ENCODE data around the gene MFAP1. TPM values are rescaled to one million over a fixed set of nuclear protein-coding genes. Genes with fewer than 3 reads are reported as not detected.

Gene MFAP1
- total RNA-seq, 1 donor from 2014 or later, result 37.3 TPM

DNA sequence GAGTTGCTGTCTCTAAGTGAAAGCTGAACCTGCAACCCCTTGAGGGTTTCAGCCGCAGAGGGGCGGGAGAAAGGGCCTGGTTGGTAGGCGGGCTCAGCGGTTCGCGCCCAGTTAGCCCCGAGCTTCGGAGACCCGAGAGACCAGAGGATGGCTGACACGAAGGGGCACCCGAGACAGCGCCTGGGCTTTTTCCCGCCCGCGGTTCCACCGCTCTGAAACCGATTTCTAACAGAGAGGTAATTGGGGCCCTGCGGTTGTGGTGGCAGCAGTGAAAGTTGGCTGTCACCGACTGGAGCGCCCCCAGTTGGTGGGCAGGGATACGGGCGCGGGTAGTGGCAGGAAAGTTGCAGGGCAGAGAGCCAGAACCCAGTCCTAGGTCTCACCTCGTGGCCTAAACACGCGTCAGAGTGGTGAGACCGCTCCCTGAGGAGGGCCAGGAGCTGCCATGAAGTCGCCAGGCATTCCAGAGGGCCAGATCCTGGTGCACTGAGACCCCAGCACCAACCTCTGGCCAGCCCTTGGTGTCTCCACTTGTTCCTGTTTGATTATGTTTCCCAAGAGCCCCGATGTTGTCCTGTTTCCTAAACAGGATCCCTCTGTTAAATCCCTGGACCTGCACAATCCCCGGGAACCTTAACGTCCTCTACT is 47.1 kb downstream of the MFAP1 start:
- intact Hi-C loops (cut with micrococcal nuclease), result loop anchor here (1.0 kb wide), 7 partner anchors 8 to 51 kb away; partner anchors contain the start of genes HYPK, MFAP1, PDIA3 and SERINC4

DNA sequence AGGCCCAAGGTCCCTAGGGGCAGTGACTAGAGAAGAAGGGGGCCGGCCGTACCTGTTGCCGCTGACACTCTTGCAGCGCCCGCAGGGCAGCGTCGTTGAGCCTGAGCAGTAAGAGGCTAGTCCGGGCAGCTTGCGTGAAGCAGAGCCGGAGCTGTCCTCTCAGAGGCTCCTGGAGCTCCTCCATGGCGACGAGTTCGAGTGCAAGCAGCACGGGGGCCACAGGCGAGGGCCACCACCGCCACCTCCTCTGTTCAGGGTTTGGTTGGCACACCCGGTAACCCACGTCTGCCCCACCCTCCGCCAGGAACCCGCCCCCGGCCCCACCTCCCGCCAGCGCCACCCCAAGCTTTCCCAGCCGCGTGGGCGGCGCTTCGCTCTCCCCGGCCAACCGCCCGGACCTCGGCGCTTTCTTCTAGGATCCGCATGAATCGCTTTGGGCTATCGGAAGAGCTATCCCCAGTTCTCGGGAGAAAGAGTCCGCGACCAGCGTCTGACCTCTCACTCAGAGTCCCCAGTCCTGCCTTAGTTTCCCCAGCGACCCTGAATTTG is 47.7 kb downstream of the MFAP1 start, which contains the start of gene ELL3:
Gene ELL3 (minus strand): TSS at position 249 of the 549 bp plus-strand sequence. CDS start 65 bp downstream, at position 184.
- intact Hi-C loops (cut with micrococcal nuclease), result loop anchor here (1.0 kb wide), 7 partner anchors 7 to 52 kb away; partner anchors contain the start of genes HYPK, MFAP1, PDIA3 and SERINC4

DNA sequence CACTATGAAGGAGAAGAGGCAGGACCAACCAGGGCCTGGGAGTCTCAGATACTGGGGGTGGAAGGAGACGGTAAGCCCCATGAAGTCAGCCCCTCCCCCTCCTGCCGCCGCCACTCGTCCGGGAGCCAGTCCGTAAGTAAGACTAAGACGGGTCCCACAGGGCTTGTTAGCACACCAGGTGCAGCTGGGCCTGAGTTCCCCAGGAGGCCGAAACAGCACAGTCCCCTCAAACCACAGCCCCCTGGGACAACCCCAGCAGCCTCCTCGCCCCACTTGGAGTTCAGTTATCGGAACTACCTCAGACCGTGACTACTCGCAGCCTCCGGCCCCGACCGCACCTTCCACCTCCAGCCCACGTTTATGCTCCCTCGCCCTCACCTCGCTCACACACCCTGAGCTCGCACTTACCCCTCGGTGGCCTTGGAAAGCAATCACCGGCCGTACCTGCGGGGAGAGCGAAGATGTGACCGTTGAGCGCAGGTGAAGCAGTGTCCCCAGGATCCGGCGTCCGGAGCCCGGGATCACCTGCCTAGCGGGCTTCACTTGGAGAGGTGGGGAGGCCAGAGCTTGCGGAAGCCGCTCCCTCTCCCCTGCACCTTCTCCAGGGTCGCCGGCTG is 48.3 kb downstream of the MFAP1 start:
- intact Hi-C loops (cut with micrococcal nuclease), result no loop called here

DNA sequence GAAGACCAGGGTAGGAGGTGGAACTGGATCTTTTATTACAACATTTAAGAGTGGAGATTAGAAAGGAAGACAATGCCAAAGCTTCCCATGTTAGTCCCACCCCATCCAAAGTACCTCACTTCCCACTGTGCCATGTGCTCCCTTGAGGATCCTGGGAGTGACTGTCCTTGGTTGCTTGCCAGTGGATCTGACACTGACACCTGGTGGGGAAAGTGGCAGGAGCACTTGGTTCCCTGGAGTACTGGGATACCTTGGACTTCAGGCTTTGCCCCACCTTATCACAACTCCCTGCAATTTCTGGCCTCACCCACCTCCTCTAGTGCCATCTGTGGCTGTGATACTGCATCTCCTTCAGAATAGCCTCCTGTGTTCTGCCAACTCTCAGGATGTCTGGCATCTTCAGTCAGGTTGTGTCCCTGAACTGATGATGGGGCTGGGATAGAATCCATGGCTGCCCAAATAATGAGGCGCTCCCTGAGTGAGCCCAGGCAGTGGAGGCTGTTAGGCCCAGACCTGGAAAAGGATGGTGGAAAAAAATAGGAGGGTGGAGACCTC is 49.0 kb downstream of the MFAP1 start:
- intact Hi-C loops (cut with micrococcal nuclease), result no loop called here

DNA sequence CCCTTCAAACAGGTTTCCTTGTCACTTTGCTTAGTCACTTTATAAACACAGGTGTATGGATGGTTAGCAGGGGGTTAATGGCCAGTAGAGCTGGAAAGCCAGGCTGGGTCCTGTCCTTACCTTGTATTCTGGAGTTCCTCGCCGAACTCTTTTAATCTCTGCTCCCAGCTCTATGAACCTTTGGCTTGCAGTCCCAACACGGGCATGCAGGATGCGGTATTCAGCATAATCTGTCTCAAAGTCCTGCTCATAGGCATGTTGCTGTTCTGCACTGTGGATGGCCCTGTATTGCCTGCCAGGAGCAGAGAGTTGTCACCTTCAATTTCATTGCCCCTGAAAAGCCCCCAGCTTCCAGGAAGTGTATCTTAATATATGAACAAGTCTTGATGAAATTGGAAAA is 50.4 kb downstream of the MFAP1 start:
- intact Hi-C loops (cut with micrococcal nuclease), result no loop called here

DNA sequence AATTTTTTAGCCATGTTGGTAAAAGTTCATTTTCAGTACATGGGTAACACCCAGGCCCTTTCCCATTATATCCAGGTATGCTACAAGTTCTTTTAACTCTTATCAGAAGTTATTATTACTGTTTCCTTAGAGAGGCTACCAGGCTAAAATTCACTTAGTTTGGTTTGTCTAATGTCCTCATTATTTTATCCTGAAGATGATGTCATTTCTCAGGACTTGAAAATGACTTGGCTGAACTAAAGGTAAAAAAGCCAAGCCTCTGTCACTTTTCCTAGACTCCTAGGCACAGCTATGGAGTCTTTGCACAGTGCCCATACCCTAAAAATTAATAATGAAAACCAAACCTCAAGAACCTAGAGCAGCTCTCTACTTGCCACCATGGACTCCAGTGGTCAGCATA is 51.9 kb downstream of the MFAP1 start:
- intact Hi-C loops (cut with micrococcal nuclease), result no loop called here

DNA sequence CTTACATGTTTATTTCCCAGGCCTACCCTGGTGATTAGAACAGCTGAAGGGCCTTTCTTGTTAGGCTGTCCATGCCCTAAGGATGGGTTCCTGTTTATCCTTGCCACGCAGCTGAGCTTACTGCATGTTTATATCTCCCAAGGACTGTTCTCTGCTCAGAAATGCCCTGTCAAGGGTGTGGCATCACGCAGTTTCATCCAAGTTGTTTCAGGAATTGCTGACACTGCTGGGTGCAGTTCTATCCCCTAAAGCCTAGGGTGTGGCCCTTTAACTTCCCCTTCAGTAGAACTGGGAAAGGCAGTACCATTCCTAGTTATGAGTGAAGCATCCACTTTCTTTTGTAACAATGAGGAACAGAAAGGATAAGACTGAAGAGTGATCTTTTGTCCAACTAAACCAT is 52.7 kb downstream of the MFAP1 start:
- intact Hi-C loops (cut with micrococcal nuclease), result no loop called here

DNA sequence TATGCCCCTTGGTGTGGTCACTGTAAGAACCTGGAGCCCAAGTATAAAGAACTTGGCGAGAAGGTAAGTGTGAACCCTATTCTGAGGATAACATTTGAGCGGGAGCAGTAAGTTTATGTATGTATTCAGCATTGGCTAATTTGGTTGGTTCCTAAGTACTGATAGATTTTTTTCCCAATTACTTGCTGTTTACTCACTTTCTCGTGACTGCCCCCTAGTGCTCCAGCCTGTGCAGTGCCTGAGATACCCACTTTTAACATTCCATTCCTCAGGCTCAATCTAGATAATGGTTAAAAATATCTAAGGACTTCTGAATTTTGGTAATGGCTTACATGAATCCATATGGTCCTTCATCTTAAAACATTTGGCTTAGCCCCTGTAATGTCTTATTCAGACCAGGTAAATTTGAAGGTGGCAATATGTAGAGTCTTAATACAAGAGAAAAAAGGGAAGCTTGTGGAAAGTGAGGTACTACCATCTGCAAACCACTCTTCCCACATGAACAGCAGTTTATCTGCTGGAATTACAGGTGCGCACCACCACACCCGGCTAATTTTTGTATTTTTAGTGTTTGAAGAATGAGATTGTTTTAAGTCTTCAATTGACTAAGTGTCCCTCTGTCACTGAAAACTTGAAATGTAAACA is 54.8 kb downstream of the MFAP1 start:
- intact Hi-C loops (cut with micrococcal nuclease), result loop anchor here (1.0 kb wide), 2 partner anchors 8 to 19 kb away; no protein-coding TSS in a partner anchor

DNA sequence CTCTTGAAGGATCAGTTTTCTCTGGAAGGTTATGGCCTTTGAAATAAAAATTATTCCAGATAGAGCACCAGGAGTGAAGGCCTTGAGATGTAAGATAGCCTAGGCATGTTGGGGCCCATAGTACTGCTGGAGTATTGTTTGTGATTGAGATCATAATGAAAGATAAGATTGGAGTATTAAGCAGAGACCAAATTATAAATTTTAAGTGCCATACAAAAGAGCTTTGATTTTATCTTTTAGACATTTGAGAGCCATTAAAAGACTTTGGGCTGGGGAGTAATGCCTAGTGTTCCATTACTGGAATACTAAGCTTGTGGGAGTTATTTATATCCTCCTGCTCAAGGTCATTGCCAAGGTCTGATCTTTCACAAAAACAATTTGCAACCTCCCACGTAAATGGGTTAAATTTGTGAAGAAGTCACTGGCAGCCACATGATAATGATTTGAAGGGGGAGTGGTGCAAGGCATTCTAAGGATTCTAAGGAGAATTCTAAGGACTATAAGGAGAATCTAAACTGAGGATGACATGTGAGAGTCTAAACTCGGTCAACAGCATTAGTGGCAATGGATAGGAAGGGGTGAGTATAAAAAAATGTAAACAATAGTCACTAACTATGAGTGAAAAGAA is 60.6 kb downstream of the MFAP1 start:
- intact Hi-C loops (cut with micrococcal nuclease), result no loop called here

DNA sequence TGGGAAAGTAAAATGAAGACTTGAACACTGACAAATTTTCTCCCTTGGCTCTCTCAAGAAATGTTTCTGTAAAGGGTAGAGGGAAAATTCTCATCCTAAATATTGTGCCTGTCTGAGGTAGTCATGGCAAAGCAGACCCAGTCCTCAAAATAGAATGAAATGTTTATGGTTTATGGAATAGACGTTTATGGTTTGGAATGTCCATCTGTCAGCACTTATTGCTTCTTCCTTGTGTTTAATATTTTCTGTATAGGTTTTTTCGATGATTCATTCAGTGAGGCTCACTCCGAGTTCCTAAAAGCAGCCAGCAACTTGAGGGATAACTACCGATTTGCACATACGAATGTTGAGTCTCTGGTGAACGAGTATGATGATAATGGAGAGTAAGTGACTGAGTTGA is 61.7 kb downstream of the MFAP1 start:
- intact Hi-C loops (cut with micrococcal nuclease), result no loop called here

Other genes with a start within 250 kb of the MFAP1 start
- gene PPIP5K1, start 234.5 kb downstream of the MFAP1 start, total RNA-seq, result 45.8 and 50.2 TPM in 2 replicates
- 0.20 and 0.32 TPM in 2 replicates for gene CKMT1B, start 230.7 kb downstream of the MFAP1 start, total RNA-seq
- gene STRC, start 205.9 kb downstream of the MFAP1 start, total RNA-seq, result 0.44 and 0.46 TPM in 2 replicates
- gene CATSPER2, start 175.8 kb downstream of the MFAP1 start, total RNA-seq, result 7.6 and 9.8 TPM in 2 replicates
- not detected in 2 replicates for gene CKMT1A, start 130.8 kb downstream of the MFAP1 start, total RNA-seq
- 386 and 411 TPM in 2 replicates for gene PDIA3, start 78.3 kb downstream of the MFAP1 start, total RNA-seq
- 0.34 and 1.6 TPM in 2 replicates for gene ELL3, start 47.7 kb downstream of the MFAP1 start, total RNA-seq
- 681 and 682 TPM in 2 replicates for gene SERF2, start 32.4 kb downstream of the MFAP1 start, total RNA-seq
- 0.17 and 0.41 TPM in 2 replicates for gene SERINC4, start 24.5 kb downstream of the MFAP1 start, total RNA-seq
- gene HYPK, start 24.1 kb downstream of the MFAP1 start, total RNA-seq, result 15.4 and 19.4 TPM in 2 replicates
- 61.4 and 62.9 TPM in 2 replicates for gene WDR76, start 2.3 kb upstream of the MFAP1 start, total RNA-seq

All from T-helper 1 cell treated with Interleukin-12 subunit alpha and Interleukin-12 subunit beta and Interleukin-4 antibody, amounts not matched to agents 30 ng/mL and 1 ng/mL, for 36 hours (primary cell).